ENCODE measurements around the gene RASGEF1B. TPM values are rescaled to one million over a fixed set of nuclear protein-coding genes. Genes with fewer than 3 reads are reported as not detected.
A peak's percentile ranks its signal among the peaks of the same experiment; 100 is the strongest.

Gene RASGEF1B
- total RNA-seq, 4 donors from 2014 or later = 5.2 to 18.6 (median 6.2) TPM

- TF ChIP-seq POLR2AphosphoS5 (IDR thresholded peaks at IDR 0.05) (no peak), EP300 (IDR thresholded peaks at IDR 0.05) (no peak), POLR2A (IDR thresholded peaks at IDR 0.05; ENCODE audit: low read depth) (no peak), CTCF (IDR thresholded peaks at IDR 0.05) (no peak)
- H3K27ac ChIP-seq (replicated peaks in 1 of 4) = no peak overlapping the region
- H3K27me3 ChIP-seq = no peaks in the 10 kb centered on the region
- WGBS = 90% methylated on average over 3 of the region's 3 CpGs
- H3K4me3 ChIP-seq = no peak overlapping the region
- H3K36me3 ChIP-seq = no peaks in the 10 kb centered on the region
- peaks cover 0 to 8% (median 2%) of the 10 kb centered on the region in 4 donors for H3K4me1 ChIP-seq
- no peak for DNase-seq (ENCODE audit: extremely low spot score)
- intact Hi-C loops (cut with DNase I) = no loop called here
- H3K9me3 ChIP-seq = no peaks in the 10 kb centered on the region
Measured at GRCh38 chr4:81509191-81509590, 37.5 kb upstream of the RASGEF1B start.

GRCh38 chr4:81508411-81509185 lies 36.9 kb upstream of the RASGEF1B start:
- H3K36me3 ChIP-seq = no peaks in the 10 kb centered on the region
- H3K27ac ChIP-seq (replicated peaks in 1 of 4) = no peak overlapping the region
- no peak for TF ChIP-seq EP300 (IDR thresholded peaks at IDR 0.05)
- DNase-seq (ENCODE audit: extremely low spot score) = no peak
- H3K4me1 ChIP-seq = peaks cover 0 to 8% (median 2%) of the 10 kb centered on the region in 4 donors
- no peak overlapping the region for H3K4me3 ChIP-seq
- WGBS = 71% methylated on average over 2 of the region's 2 CpGs
- no peaks in the 10 kb centered on the region for H3K9me3 ChIP-seq
- no peaks in the 10 kb centered on the region for H3K27me3 ChIP-seq
- intact Hi-C loops (cut with DNase I) = no loop called here

GRCh38 chr4:81507530-81507929 lies 35.8 kb upstream of the RASGEF1B start:
- 50% methylated on average over 1 of the region's 1 CpG for WGBS
- Histone ChIP-seq H3K27me3 (no peaks in the 10 kb centered on the region), H3K27ac (replicated peaks in 1 of 4) (no peak overlapping the region), H3K36me3 (no peaks in the 10 kb centered on the region), H3K4me1 (peaks cover 0 to 8% (median 2%) of the 10 kb centered on the region in 4 donors), H3K9me3 (no peaks in the 10 kb centered on the region), H3K4me3 (no peak overlapping the region)
- DNase-seq (ENCODE audit: extremely low spot score) = no peak
- no peak for TF ChIP-seq CTCF (IDR thresholded peaks at IDR 0.05)
- TF ChIP-seq POLR2AphosphoS5 (IDR thresholded peaks at IDR 0.05) = no peak
- no peak for TF ChIP-seq EP300 (IDR thresholded peaks at IDR 0.05)
- no peak for TF ChIP-seq POLR2A (IDR thresholded peaks at IDR 0.05; ENCODE audit: low read depth)
- intact Hi-C loops (cut with DNase I) = no loop called here

- 86% methylated on average over 1 of the region's 2 CpGs for WGBS
- Histone ChIP-seq H3K27me3 (no peaks in the 10 kb centered on the region), H3K4me1 (peaks cover 0 to 8% (median 2%) of the 10 kb centered on the region in 4 donors), H3K36me3 (no peaks in the 10 kb centered on the region), H3K27ac (replicated peaks in 1 of 4) (no peak overlapping the region), H3K4me3 (no peak overlapping the region), H3K9me3 (no peaks in the 10 kb centered on the region)
- DNase-seq (ENCODE audit: extremely low spot score) = no peak
- intact Hi-C loops (cut with DNase I) = no loop called here
- TF ChIP-seq POLR2A (IDR thresholded peaks at IDR 0.05; ENCODE audit: low read depth) (no peak), EP300 (IDR thresholded peaks at IDR 0.05) (no peak), POLR2AphosphoS5 (IDR thresholded peaks at IDR 0.05) (no peak), CTCF (IDR thresholded peaks at IDR 0.05) (no peak)
Measured at GRCh38 chr4:81506731-81507130, 35.0 kb upstream of the RASGEF1B start.

- intact Hi-C loops (cut with DNase I) = no loop called here
- Histone ChIP-seq H3K4me1 (peaks cover 0 to 8% (median 2%) of the 10 kb centered on the region in 4 donors), H3K4me3 (no peak overlapping the region), H3K27me3 (no peaks in the 10 kb centered on the region), H3K9me3 (no peaks in the 10 kb centered on the region), H3K36me3 (no peaks in the 10 kb centered on the region), H3K27ac (replicated peaks in 1 of 4) (peak overlapping the region; percentile 21 to 49 (median 36))
- 96% methylated on average over 2 of the region's 2 CpGs for WGBS
- no peak for DNase-seq (ENCODE audit: extremely low spot score)
- no peak for TF ChIP-seq CTCF (IDR thresholded peaks at IDR 0.05)
- TF ChIP-seq POLR2A (IDR thresholded peaks at IDR 0.05; ENCODE audit: low read depth) = no peak
- no peak for TF ChIP-seq EP300 (IDR thresholded peaks at IDR 0.05)
- no peak for TF ChIP-seq POLR2AphosphoS5 (IDR thresholded peaks at IDR 0.05)
Measured at GRCh38 chr4:81505726-81506125, 34.0 kb upstream of the RASGEF1B start.

Data from esophagus muscularis mucosa (tissue), 4 donors.